GM23338 (cell line): Measurements from ENCODE around the gene DNAH8. TPM values are rescaled to one million over a fixed set of nuclear protein-coding genes. Genes with fewer than 3 reads are reported as not detected.

Experiments
- ATAC-seq: fragments of 200-7000 bp; cut with Tn5 transposase; 3 replicates; pipeline ENCODE4 v1.9.1; 2020
- DNase-seq: peaks from one replicate; pipeline ENCODE4 v3.0.0-alpha.2; 2015; ENCODE audit warnings: low spot score
- H2AFZ ChIP-seq: fragments of 200-600 bp; sonication (generic); 2 replicates; pipeline ENCODE4 v1.8.0; 2016; ENCODE audit warnings: antibody characterized with exemption, mild to moderate bottlenecking, moderate library complexity
- H3F3A ChIP-seq: fragments of 200-600 bp; sonication (generic); replicated peaks from 2 replicates; pipeline ENCODE4 v1.8.0; 2017; ENCODE audit warnings: antibody characterized with exemption, mixed run types, low read depth
- H3K27ac ChIP-seq: fragments of 200-600 bp; sonication (generic); 2 replicates; pipeline ENCODE4 v1.6.1; 2016; ENCODE audit warnings: low read depth
- H3K27me3 ChIP-seq: fragments of 200-600 bp; sonication (generic); 2 replicates; pipeline ENCODE4 v1.8.0; 2016; ENCODE audit warnings: mild to moderate bottlenecking, mixed run types, moderate library complexity; ENCODE audit not compliant: insufficient read depth
- H3K36me3 ChIP-seq: fragments of 200-600 bp; sonication (generic); 2 replicates; pipeline ENCODE4 v1.8.0; 2016; ENCODE audit warnings: mild to moderate bottlenecking; ENCODE audit not compliant: insufficient read depth
- H3K4me1 ChIP-seq: fragments of 200-600 bp; sonication (generic); 2 replicates; pipeline ENCODE4 v1.8.0; 2016; ENCODE audit warnings: mild to moderate bottlenecking, moderate library complexity; ENCODE audit not compliant: insufficient read depth
- H3K4me2 ChIP-seq: fragments of 200-600 bp; sonication (generic); 2 replicates; pipeline ENCODE4 v1.7.1; 2017; ENCODE audit warnings: mixed run types
- H3K4me3 ChIP-seq: fragments of 200-600 bp; sonication (generic); 2 replicates; pipeline ENCODE4 v1.6.1; 2016; ENCODE audit warnings: mixed run types
- H3K79me2 ChIP-seq: fragments of 200-600 bp; sonication (generic); replicated peaks from 2 replicates; pipeline ENCODE4 v1.8.0; 2017; ENCODE audit warnings: mild to moderate bottlenecking; ENCODE audit not compliant: insufficient read depth
- H3K9me2 ChIP-seq: fragments of 200-600 bp; sonication (generic); 2 replicates; pipeline ENCODE4 v1.8.0; 2017; ENCODE audit not compliant: insufficient read depth
- H4K20me1 ChIP-seq: fragments of 200-600 bp; sonication (generic); replicated peaks from 2 replicates; pipeline ENCODE4 v1.8.0; 2017; ENCODE audit warnings: mild to moderate bottlenecking; ENCODE audit not compliant: insufficient read depth
- H3K27ac Mint-ChIP-seq: 2 replicates; pipeline ENCODE4 v1.8.0; 2020; ENCODE audit warnings: inconsistent platforms, mild to moderate bottlenecking, moderate library complexity, mixed read lengths
- H3K27me3 Mint-ChIP-seq: 3 replicates; pipeline ENCODE4 v1.8.0; 2022; ENCODE audit warnings: low read depth, mild to moderate bottlenecking, moderate library complexity, mixed read lengths, inconsistent platforms; ENCODE audit not compliant: insufficient read depth, poor library complexity
- H3K36me3 Mint-ChIP-seq: 3 replicates; pipeline ENCODE4 v1.8.0; 2021; ENCODE audit warnings: low read depth, mild to moderate bottlenecking, inconsistent platforms, moderate library complexity, mixed read lengths
- H3K4me1 Mint-ChIP-seq: 3 replicates; pipeline ENCODE4 v1.8.0; 2020; ENCODE audit warnings: mild to moderate bottlenecking, inconsistent platforms, mixed read lengths
- H3K4me3 Mint-ChIP-seq: 3 replicates; pipeline ENCODE4 v1.8.0; 2021; ENCODE audit warnings: moderate library complexity, mild to moderate bottlenecking, inconsistent platforms, mixed read lengths
- H3K9me3 Mint-ChIP-seq: 3 replicates; pipeline ENCODE4 v1.8.0; 2020; ENCODE audit warnings: moderate library complexity, mild to moderate bottlenecking, inconsistent platforms, mixed read lengths
- CREB1 ChIP-seq: fragments of 250-450 bp; sonication (Bioruptor Pico); IDR thresholded peaks from 2 replicates; pipeline ENCODE4 v1.5.0; 2020; ENCODE audit warnings: low read depth, mild to moderate bottlenecking, moderate library complexity
- CTCF ChIP-seq, 2 experiments: fragments of 200-600 bp in 1 of 2; sonication (generic) in 1 of 2; conservative IDR thresholded peaks; 2 replicates each; pipeline versions ENCODE4 v1.5.1 to v1.6.1; 2016 to 2017; ENCODE audit warnings: antibody characterized with exemption in 2 of 2, low read depth in 2 of 2, mild to moderate bottlenecking in 2 of 2, moderate library complexity in 1 of 2
- ETS1 ChIP-seq: IDR thresholded peaks from 2 replicates; pipeline ENCODE4 v1.6.1; 2016; ENCODE audit warnings: antibody characterized with exemption
- EZH2 ChIP-seq: fragments of 200-600 bp; sonication (generic); IDR thresholded peaks from one replicate; pipeline ENCODE4 v1.8.0; 2017; ENCODE audit warnings: antibody characterized with exemption, mild to moderate bottlenecking, low read depth; ENCODE audit not compliant: unreplicated experiment
- EZH2phosphoT487 ChIP-seq: fragments of 200-600 bp; sonication (generic); IDR thresholded peaks from one replicate; pipeline ENCODE4 v1.8.1; 2018; ENCODE audit warnings: antibody characterized with exemption; ENCODE audit not compliant: unreplicated experiment
- JUNB ChIP-seq: IDR thresholded peaks from one replicate; pipeline ENCODE4 v1.6.1; 2016; ENCODE audit warnings: antibody characterized with exemption; ENCODE audit not compliant: unreplicated experiment
- NANOG ChIP-seq: IDR thresholded peaks from 2 replicates; pipeline ENCODE4 v1.6.1; 2016; ENCODE audit warnings: antibody characterized with exemption, borderline replicate concordance
- POLR2AphosphoS5 ChIP-seq: IDR thresholded peaks from 2 replicates; pipeline ENCODE4 v1.6.1; 2016; ENCODE audit warnings: antibody characterized with exemption, low read depth
- REST ChIP-seq: IDR thresholded peaks from one replicate; pipeline ENCODE4 v1.6.1; 2018; ENCODE audit warnings: antibody characterized with exemption; ENCODE audit not compliant: unreplicated experiment
- STAT1 ChIP-seq: IDR thresholded peaks from one replicate; pipeline ENCODE4 v1.6.1; 2016; ENCODE audit warnings: antibody characterized with exemption; ENCODE audit not compliant: unreplicated experiment
- ZNF114 ChIP-seq: fragments of 250-450 bp; sonication (Bioruptor Pico); IDR thresholded peaks from 2 replicates; pipeline ENCODE4 v1.5.0; 2020; ENCODE audit warnings: mild to moderate bottlenecking, moderate library complexity
- ZNF331 ChIP-seq: fragments of 250-450 bp; sonication (Bioruptor Pico); IDR thresholded peaks from 2 replicates; pipeline ENCODE4 v1.5.0; 2020; ENCODE audit warnings: low read depth, mild to moderate bottlenecking, moderate library complexity
- ZNF462 ChIP-seq: fragments of 250-450 bp; sonication (Bioruptor Pico); IDR thresholded peaks from 2 replicates; pipeline ENCODE4 v1.5.0; 2020; ENCODE audit warnings: mild to moderate bottlenecking, moderate library complexity
- polyA plus RNA-seq: library from polyadenylated mRNA; unstranded; fragments of >200 nt; fragmentation: Nextera tagmentation; extraction: Ambion mirVana; gene quantifications from 2 replicates; pipeline ENCODE4 v1.2.1, GENCODE V29; 2016
- total RNA-seq: library from RNA; depleted of rRNA; stranded (reverse); fragments of >200 nt; shearing (Covaris generic); gene quantifications from 2 replicates; pipeline ENCODE4 v1.2.3, GENCODE V29; 2014

Gene DNAH8
- total and polyA plus RNA-seq, 2 experiments from 2014 or later, result 0.02 TPM; not detected in 1

- ATAC-seq, result no peak
- Histone ChIP-seq H3K4me3 (no peak overlapping the region), H3K9me2 (no peaks in the 10 kb centered on the region), H3K36me3 (no peaks in the 10 kb centered on the region), H3K27me3 (peaks cover 22% of the 10 kb centered on the region), H3K4me2 (no peak overlapping the region), H3K27ac (no peak overlapping the region), H3F3A (no peaks in the 10 kb centered on the region), H3K4me1 (peaks cover 20% of the 10 kb centered on the region; the same call in 1 of the 2 replicates), H3K79me2 (no peaks in the 10 kb centered on the region), H4K20me1 (peaks cover 7% of the 10 kb centered on the region; the same call in 1 of the 2 replicates), H2AFZ (no peak overlapping the region)
- Mint-ChIP-seq H3K9me3 (no peaks in the 10 kb centered on the region), H3K4me1 (peaks cover 18% of the 10 kb centered on the region), H3K36me3 (no peaks in the 10 kb centered on the region), H3K4me3 (no peak overlapping the region; the same call in 2 of the 3 replicates), H3K27ac (no peak overlapping the region), H3K27me3 (peaks cover 29% of the 10 kb centered on the region)
- TF ChIP-seq CREB1 (CRISPR knock-in tag) (no peak), CTCF (conservative IDR thresholded peaks at IDR 0.05; ENCODE audit: low read depth in 2 of 2) (no peak), ZNF114 (CRISPR knock-in tag) (no peak), ZNF331 (CRISPR knock-in tag) (no peak), ZNF462 (CRISPR knock-in tag) (no peak), REST (no peak), EZH2 (no peak), POLR2AphosphoS5 (no peak), JUNB (no peak), ETS1 (no peak), STAT1 (no peak), NANOG (no peak), EZH2phosphoT487 (no peak)
- no peak for DNase-seq
Measured at GRCh38 chr6:39053016-39053624, 338.0 kb downstream of the DNAH8 start.
